ENCODE measurements around the gene KLHL40.

KLHL40 gene

DNA sequence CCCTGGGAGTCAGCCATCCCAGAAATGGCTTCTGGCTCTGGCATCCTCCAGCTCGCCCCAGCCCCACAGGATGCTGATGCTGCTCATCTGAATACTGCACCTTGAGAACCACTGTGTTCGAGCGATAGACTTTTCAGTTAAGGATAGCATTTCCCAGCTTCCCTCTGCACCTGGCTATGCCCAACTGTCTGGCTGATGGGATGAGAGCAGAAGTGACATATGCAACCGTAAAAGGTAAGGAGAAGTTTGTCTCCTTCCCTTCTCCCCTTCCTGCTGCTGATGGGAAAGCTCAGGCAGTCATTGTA lies 27.0 kb downstream of the KLHL40 start:
- DNase-seq (ENCODE audit: low read depth): no peak
- H3K4me3 ChIP-seq (ENCODE audit: low read length): no peak overlapping the region
- TF ChIP-seq, protein P1, sequence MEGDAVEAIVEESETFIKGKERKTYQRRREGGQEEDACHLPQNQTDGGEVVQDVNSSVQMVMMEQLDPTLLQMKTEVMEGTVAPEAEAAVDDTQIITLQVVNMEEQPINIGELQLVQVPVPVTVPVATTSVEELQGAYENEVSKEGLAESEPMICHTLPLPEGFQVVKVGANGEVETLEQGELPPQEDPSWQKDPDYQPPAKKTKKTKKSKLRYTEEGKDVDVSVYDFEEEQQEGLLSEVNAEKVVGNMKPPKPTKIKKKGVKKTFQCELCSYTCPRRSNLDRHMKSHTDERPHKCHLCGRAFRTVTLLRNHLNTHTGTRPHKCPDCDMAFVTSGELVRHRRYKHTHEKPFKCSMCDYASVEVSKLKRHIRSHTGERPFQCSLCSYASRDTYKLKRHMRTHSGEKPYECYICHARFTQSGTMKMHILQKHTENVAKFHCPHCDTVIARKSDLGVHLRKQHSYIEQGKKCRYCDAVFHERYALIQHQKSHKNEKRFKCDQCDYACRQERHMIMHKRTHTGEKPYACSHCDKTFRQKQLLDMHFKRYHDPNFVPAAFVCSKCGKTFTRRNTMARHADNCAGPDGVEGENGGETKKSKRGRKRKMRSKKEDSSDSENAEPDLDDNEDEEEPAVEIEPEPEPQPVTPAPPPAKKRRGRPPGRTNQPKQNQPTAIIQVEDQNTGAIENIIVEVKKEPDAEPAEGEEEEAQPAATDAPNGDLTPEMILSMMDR (conservative IDR thresholded peaks at IDR 0.05; ENCODE audit: low read length): no peak

DNA sequence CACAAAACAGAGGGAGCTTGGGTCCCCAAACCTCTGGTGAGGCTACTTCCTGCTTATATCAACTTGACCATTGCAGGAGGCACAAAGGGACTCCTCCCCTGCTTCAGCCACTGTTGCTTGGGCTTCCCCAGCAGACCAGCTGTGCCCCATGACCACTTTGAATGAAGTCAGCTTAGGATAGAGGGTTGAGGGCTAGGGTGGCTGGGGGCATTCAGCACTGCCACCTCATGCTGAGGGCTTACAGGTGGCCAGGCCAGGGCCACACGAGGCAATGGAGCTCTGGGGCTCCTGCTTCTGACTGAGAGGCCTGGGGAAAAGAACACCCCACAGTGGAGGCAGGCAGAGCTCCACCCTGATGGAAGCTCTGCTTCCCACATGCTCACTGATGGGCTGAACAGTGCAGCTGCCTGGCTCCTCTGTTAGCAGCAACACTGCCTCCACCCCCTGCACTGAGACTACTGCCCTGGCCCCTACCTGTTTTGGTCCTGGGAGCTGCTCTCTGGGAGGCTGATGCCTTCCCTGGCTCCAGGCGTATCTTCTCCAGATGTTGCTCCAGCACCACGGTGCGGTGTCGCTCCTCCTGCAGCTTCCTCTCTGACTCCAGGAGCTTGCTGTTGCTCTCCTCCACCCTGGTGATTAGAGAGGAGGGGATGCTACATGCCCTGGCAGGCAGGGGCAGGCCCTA lies 27.5 kb downstream of the KLHL40 start:
- TF ChIP-seq, protein P1 (conservative IDR thresholded peaks at IDR 0.05; ENCODE audit: low read length): no peak
- no peak for DNase-seq (ENCODE audit: low read depth)
- H3K4me3 ChIP-seq (ENCODE audit: low read length): no peak overlapping the region

- DNase-seq (ENCODE audit: low read depth): no peak
- TF ChIP-seq, protein P1 (conservative IDR thresholded peaks at IDR 0.05; ENCODE audit: low read length): no peak
- no peak overlapping the region for H3K4me3 ChIP-seq (ENCODE audit: low read length)
Measured at GRCh38 chr3:42713747-42714146, 28.4 kb downstream of the KLHL40 start.

- no peak overlapping the region for H3K4me3 ChIP-seq (ENCODE audit: low read length)
- TF ChIP-seq, protein P1 (conservative IDR thresholded peaks at IDR 0.05; ENCODE audit: low read length): no peak
- no peak for DNase-seq (ENCODE audit: low read depth)
Measured at GRCh38 chr3:42714171-42714852, 29.0 kb downstream of the KLHL40 start.

DNA sequence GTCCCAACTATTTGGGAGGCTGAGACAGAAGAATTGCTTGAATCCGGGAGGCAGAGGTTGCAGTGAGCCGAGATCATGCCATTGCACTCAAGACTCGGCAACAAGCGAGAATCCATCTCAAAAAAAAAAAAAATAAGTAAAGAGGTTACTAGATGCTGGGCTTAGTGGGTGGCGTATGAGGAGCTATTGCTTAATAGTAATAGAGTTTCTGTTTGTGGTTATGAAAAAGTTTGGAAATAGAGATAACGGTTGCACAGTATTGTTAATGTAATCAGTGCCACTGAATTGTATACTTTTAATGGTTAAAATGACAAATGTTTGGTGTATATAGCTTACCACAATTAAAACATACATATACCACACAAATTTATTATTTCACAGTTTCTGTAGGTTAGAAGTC lies 32.0 kb downstream of the KLHL40 start:
- TF ChIP-seq, protein P1 (conservative IDR thresholded peaks at IDR 0.05; ENCODE audit: low read length): no peak
- H3K4me3 ChIP-seq (ENCODE audit: low read length): no peak overlapping the region
- DNase-seq (ENCODE audit: low read depth): no peak

DNA sequence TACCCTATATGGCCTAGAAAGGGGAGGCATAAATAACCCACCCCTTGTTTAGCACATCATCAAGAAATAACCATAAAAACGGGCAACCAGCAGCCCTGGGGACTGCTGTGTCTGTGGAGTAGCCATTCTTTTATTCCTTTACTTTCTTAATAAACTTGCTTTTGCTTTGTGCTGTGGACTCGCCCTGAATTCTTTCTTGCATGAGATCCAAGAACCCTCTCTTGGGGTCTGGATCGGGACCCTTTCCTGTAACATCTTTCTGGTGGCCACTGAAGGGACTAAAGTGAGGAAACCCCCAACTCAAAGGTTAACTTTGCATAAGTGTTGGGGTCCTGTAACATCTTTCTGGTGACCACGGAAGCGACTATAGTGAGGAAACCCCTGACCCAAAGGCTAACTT lies 33.0 kb downstream of the KLHL40 start:
- TF ChIP-seq, protein P1 (conservative IDR thresholded peaks at IDR 0.05; ENCODE audit: low read length): no peak
- no peak for DNase-seq (ENCODE audit: low read depth)
- no peak overlapping the region for H3K4me3 ChIP-seq (ENCODE audit: low read length)

DNA sequence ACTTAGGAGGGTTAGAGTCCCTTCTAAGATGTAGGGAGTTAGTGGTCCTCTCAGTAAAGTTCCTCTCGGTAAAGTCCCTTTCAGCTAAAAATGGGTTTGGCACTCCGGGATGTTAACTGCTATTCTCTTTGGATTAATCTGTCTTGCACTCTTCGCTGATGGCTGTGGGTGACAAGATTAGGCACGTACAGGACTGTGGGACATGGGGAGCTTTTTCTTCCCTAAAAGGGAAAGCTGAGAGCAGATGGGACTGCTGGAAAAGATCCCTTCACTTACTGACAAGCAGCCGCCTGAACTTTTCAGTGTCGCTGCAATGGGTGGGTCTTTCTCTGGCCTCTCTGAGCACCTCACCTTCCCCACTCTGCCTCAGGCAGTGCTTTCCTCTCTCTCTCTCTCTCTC lies 33.7 kb downstream of the KLHL40 start:
- no peak overlapping the region for H3K4me3 ChIP-seq (ENCODE audit: low read length)
- no peak for DNase-seq (ENCODE audit: low read depth)
- TF ChIP-seq, protein P1 (conservative IDR thresholded peaks at IDR 0.05; ENCODE audit: low read length): no peak
